Measurements from ENCODE around the gene PACRG.

PACRG gene

GRCh38 chr6:163214259-163214658 lies 486.5 kb downstream of the PACRG start:
- FAIRE-seq = no peak

- no peak for FAIRE-seq
Observed at GRCh38 chr6:163218361-163218894, 490.7 kb downstream of the PACRG start.

GRCh38 chr6:163226181-163226835 lies 498.5 kb downstream of the PACRG start:
- FAIRE-seq = no peak

GRCh38 chr6:163226836-163227485 lies 499.2 kb downstream of the PACRG start:
- no peak for FAIRE-seq

GRCh38 chr6:163228041-163228440 lies 500.3 kb downstream of the PACRG start:
- no peak for FAIRE-seq

- FAIRE-seq = no peak
Observed at GRCh38 chr6:163229050-163229449, 501.3 kb downstream of the PACRG start.

- FAIRE-seq = no peak
Observed at GRCh38 chr6:163230901-163231300, 503.1 kb downstream of the PACRG start.

GRCh38 chr6:163231356-163232014 lies 503.7 kb downstream of the PACRG start:
- FAIRE-seq = no peak

- FAIRE-seq = no peak
Observed at GRCh38 chr6:163232015-163232523, 504.3 kb downstream of the PACRG start.

- no peak for FAIRE-seq
Observed at GRCh38 chr6:163232649-163233048, 504.9 kb downstream of the PACRG start.

GRCh38 chr6:163237110-163237509 lies 509.3 kb downstream of the PACRG start:
- no peak for FAIRE-seq

GRCh38 chr6:163239572-163240340 lies 512.0 kb downstream of the PACRG start:
- no peak for FAIRE-seq

GRCh38 chr6:163240556-163240955 lies 512.8 kb downstream of the PACRG start:
- no peak for FAIRE-seq

- FAIRE-seq = no peak
Observed at GRCh38 chr6:163241683-163242082, 513.9 kb downstream of the PACRG start.

GRCh38 chr6:163243083-163243482 lies 515.3 kb downstream of the PACRG start:
- FAIRE-seq = no peak

GRCh38 chr6:163243692-163244589 lies 516.2 kb downstream of the PACRG start:
- FAIRE-seq = no peak

- FAIRE-seq = no peak
Observed at GRCh38 chr6:163248051-163248450, 520.3 kb downstream of the PACRG start.

GRCh38 chr6:163249651-163250101 lies 521.9 kb downstream of the PACRG start:
- FAIRE-seq = no peak

GRCh38 chr6:163250116-163250515 lies 522.3 kb downstream of the PACRG start:
- FAIRE-seq = no peak

- no peak for FAIRE-seq
Observed at GRCh38 chr6:163252061-163252591, 524.4 kb downstream of the PACRG start.

- no peak for FAIRE-seq
Observed at GRCh38 chr6:163253556-163254213, 525.9 kb downstream of the PACRG start.

Data from islet of Langerhans (tissue), 1 donor.